Tibial artery (tissue), 4 donors: Measurements from ENCODE around the gene GLS.
"Not testable (repeated sequence)": the region's sequence is repeated elsewhere in the genome, so short reads cannot be mapped to it uniquely, and the experiment has no call there.

Experiments
- DNase-seq, 2 donors: peaks; one replicate each; pipeline ENCODE4 v3.0.0-alpha.2; 2019
- H3K27ac ChIP-seq, 2 donors: fragments of 200-600 bp; sonication (generic) in 1 of 2; 1 replicate in 1 of 2; 2 replicates in 1 of 2; pipeline ENCODE4 v1.5.1; 2018 to 2019; ENCODE audit warnings: mild to moderate bottlenecking in 1 of 2
- H3K27me3 ChIP-seq, 2 donors: fragments of 200-600 bp; sonication (generic) in 1 of 2; one replicate each; pipeline versions ENCODE4 v1.5.1 to v1.6.0; 2016 to 2019
- H3K36me3 ChIP-seq, 3 donors: fragments of 200-600 bp; sonication (generic) in 2 of 3; one replicate each; pipeline ENCODE4 v1.5.1; 2016 to 2019; ENCODE audit warnings: mild to moderate bottlenecking in 2 of 3
- H3K4me1 ChIP-seq, 4 donors: fragments of 200-600 bp; sonication (generic) in 2 of 4; 1 replicate in 3 of 4; 2 replicates in 1 of 4; pipeline ENCODE4 v1.5.1; 2016 to 2019
- H3K4me3 ChIP-seq, 2 donors: fragments of 200-600 bp; sonication (generic) in 1 of 2; 1 replicate in 1 of 2; 2 replicates in 1 of 2; pipeline ENCODE4 v1.5.1; 2018 to 2019; ENCODE audit warnings: mild to moderate bottlenecking in 2 of 2
- H3K9me3 ChIP-seq, 3 donors: fragments of 200-600 bp; sonication (generic) in 1 of 3; one replicate each; pipeline ENCODE4 v1.5.1; 2016 to 2019
- CTCF ChIP-seq, 2 experiments: fragments of 200-600 bp in 1 of 2; fragments of 450-650 bp in 1 of 2; IDR thresholded peaks; one replicate each; pipeline ENCODE4 v1.5.1; 2017 to 2019; ENCODE audit warnings: antibody characterized with exemption in 2 of 2, mild to moderate bottlenecking in 1 of 2, moderate library complexity in 1 of 2
- intact Hi-C: fragments of 100-400 bp; cut with DNase I; formaldehyde crosslinking; loops from one replicate; pipeline ENCODE4 v1.15.0; 2023; ENCODE audit warnings: low total_unique reads

The GLS gene

GRCh38 chr2:190858817-190859216 lies 21.8 kb upstream of the GLS start:
- peak overlapping the region; percentile 71 to 76 for H3K27ac ChIP-seq
- intact Hi-C loops: no loop called here
- DNase-seq: no peak
- TF ChIP-seq CTCF (IDR thresholded peaks at IDR 0.05): no peak
- H3K27me3 ChIP-seq: no peaks in the 10 kb centered on the region
- no peaks in the 10 kb centered on the region for H3K36me3 ChIP-seq
- no peaks in the 10 kb centered on the region for H3K9me3 ChIP-seq
- peaks cover 0 to 84% (median 51%) of the 10 kb centered on the region in 4 donors for H3K4me1 ChIP-seq
- H3K4me3 ChIP-seq: peak overlapping the region in 1 of 2 donors; percentile 9

- Histone ChIP-seq H3K27ac (peak overlapping the region; percentile 71 to 76), H3K9me3 (no peaks in the 10 kb centered on the region), H3K4me1 (peaks cover 0 to 84% (median 55%) of the 10 kb centered on the region in 4 donors), H3K4me3 (peak overlapping the region in 1 of 2 donors; percentile 9), H3K36me3 (no peaks in the 10 kb centered on the region), H3K27me3 (no peaks in the 10 kb centered on the region)
- intact Hi-C loops: no loop called here
- no peak for DNase-seq
- no peak for TF ChIP-seq CTCF (IDR thresholded peaks at IDR 0.05)
Observed at GRCh38 chr2:190859347-190860297, 21.0 kb upstream of the GLS start.

GRCh38 chr2:190860985-190861680 lies 19.5 kb upstream of the GLS start:
- H3K4me3 ChIP-seq: no peak overlapping the region
- H3K9me3 ChIP-seq: no peaks in the 10 kb centered on the region
- H3K4me1 ChIP-seq: peaks cover 0 to 92% (median 58%) of the 10 kb centered on the region in 4 donors
- TF ChIP-seq CTCF (IDR thresholded peaks at IDR 0.05): no peak
- intact Hi-C loops: no loop called here
- DNase-seq: no peak
- H3K27ac ChIP-seq: peak overlapping the region; percentile 71 to 76
- no peaks in the 10 kb centered on the region for H3K36me3 ChIP-seq
- no peaks in the 10 kb centered on the region for H3K27me3 ChIP-seq

- H3K9me3 ChIP-seq, H3K36me3 ChIP-seq, H3K27me3 ChIP-seq, intact Hi-C loops, DNase-seq, H3K4me3 ChIP-seq: not testable (repeated sequence)
- peak overlapping the region; percentile 71 to 76 for H3K27ac ChIP-seq
- peaks cover 0 to 100% (median 58%) of the 10 kb centered on the region in 4 donors for H3K4me1 ChIP-seq
Observed at GRCh38 chr2:190862128-190862527, 18.5 kb upstream of the GLS start.

GRCh38 chr2:190862571-190862991 lies 18.0 kb upstream of the GLS start:
- Histone ChIP-seq H3K27ac (peak overlapping the region; percentile 71 to 76), H3K9me3 (no peaks in the 10 kb centered on the region), H3K36me3 (no peaks in the 10 kb centered on the region), H3K27me3 (no peaks in the 10 kb centered on the region), H3K4me3 (no peak overlapping the region), H3K4me1 (peaks cover 0 to 100% (median 57%) of the 10 kb centered on the region in 4 donors)
- no peak for DNase-seq
- TF ChIP-seq CTCF (IDR thresholded peaks at IDR 0.05): no peak
- intact Hi-C loops: no loop called here

GRCh38 chr2:190863946-190864345 lies 16.7 kb upstream of the GLS start:
- TF ChIP-seq CTCF (IDR thresholded peaks at IDR 0.05): no peak
- DNase-seq: no peak
- no peaks in the 10 kb centered on the region for H3K9me3 ChIP-seq
- H3K4me1 ChIP-seq: peaks cover 0 to 100% (median 54%) of the 10 kb centered on the region in 4 donors
- no peak overlapping the region for H3K4me3 ChIP-seq
- peak overlapping the region; percentile 65 to 76 for H3K27ac ChIP-seq
- H3K36me3 ChIP-seq: no peaks in the 10 kb centered on the region
- no peaks in the 10 kb centered on the region for H3K27me3 ChIP-seq
- intact Hi-C loops: no loop called here
